HepG2 (cell line): Measurements from ENCODE around the gene FFAR2. TPM values are rescaled to one million over a fixed set of nuclear protein-coding genes. Genes with fewer than 3 reads are reported as not detected.

ENCODE experiments used
- DRAP1 ChIP-seq: IDR thresholded peaks from 2 replicates; pipeline ENCODE4 v1.6.1; 2016; ENCODE audit warnings: missing genetic modification reagents, missing compliant biosample characterization
- ESRRA ChIP-seq: sonication (generic); formaldehyde crosslinking; IDR thresholded peaks from 2 replicates; pipeline ENCODE4 v1.5.1; 2020; ENCODE audit warnings: mild to moderate bottlenecking, low read depth, missing genetic modification reagents
- HDAC2 ChIP-seq: sonication (generic); formaldehyde crosslinking; IDR thresholded peaks from 2 replicates; pipeline ENCODE4 v1.4.0; 2020; ENCODE audit warnings: missing genetic modification reagents
- HNRNPUL1 ChIP-seq: fragments of 200-400 bp; formaldehyde crosslinking; IDR thresholded peaks from 2 replicates; pipeline ENCODE4 v1.6.1; 2017; ENCODE audit warnings: low read depth, mild to moderate bottlenecking, low read length, moderate library complexity
- IRF2 ChIP-seq: IDR thresholded peaks from 2 replicates; pipeline ENCODE4 v1.6.1; 2018; ENCODE audit warnings: missing genetic modification reagents, missing compliant biosample characterization
- ISL2 ChIP-seq: sonication (generic); formaldehyde crosslinking; IDR thresholded peaks from 2 replicates; pipeline ENCODE4 v1.5.0; 2020; ENCODE audit warnings: missing genetic modification reagents
- KLF15 ChIP-seq: sonication (generic); formaldehyde crosslinking; IDR thresholded peaks from 2 replicates; pipeline ENCODE4 v1.8.1; 2023; ENCODE audit warnings: borderline replicate concordance, mild to moderate bottlenecking, inconsistent platforms, missing genetic modification reagents, mixed read lengths
- MIER3 ChIP-seq: IDR thresholded peaks from 2 replicates; pipeline ENCODE4 v1.6.1; 2016; ENCODE audit warnings: missing compliant biosample characterization, borderline replicate concordance
- RARA ChIP-seq: IDR thresholded peaks from 2 replicates; pipeline ENCODE4 v1.6.1; 2016; ENCODE audit warnings: missing genetic modification reagents, missing compliant biosample characterization
- RBFOX2 ChIP-seq: fragments of 200-400 bp; formaldehyde crosslinking; IDR thresholded peaks from 2 replicates; pipeline ENCODE4 v1.6.1; 2017; ENCODE audit warnings: low read depth, mild to moderate bottlenecking, low read length
- SKI ChIP-seq: fragments of 450-650 bp; IDR thresholded peaks from one replicate; pipeline ENCODE4 v1.6.1; 2018; ENCODE audit warnings: mild to moderate bottlenecking; ENCODE audit not compliant: partially characterized antibody
- SOX13 ChIP-seq, 3 experiments: fragments of 450-650 bp in 1 of 3; sonication (generic) in 1 of 3; formaldehyde crosslinking in 1 of 3; IDR thresholded peaks in 2 of 3; conservative IDR thresholded peaks in 1 of 3; 2 replicates each; pipeline versions ENCODE4 v1.5.0 to v1.6.1; 2016 to 2020; ENCODE audit warnings: antibody characterized with exemption in 1 of 3, mild to moderate bottlenecking in 1 of 3, missing compliant biosample characterization in 1 of 3, missing genetic modification reagents in 1 of 3, moderate library complexity in 1 of 3
- STAG1 ChIP-seq: sonication (generic); formaldehyde crosslinking; IDR thresholded peaks from 2 replicates; pipeline ENCODE4 v1.4.0; 2020; ENCODE audit warnings: missing genetic modification reagents
- YEATS2 ChIP-seq: sonication (generic); formaldehyde crosslinking; IDR thresholded peaks from 2 replicates; pipeline ENCODE4 v1.4.0; 2020; ENCODE audit warnings: missing genetic modification reagents, borderline replicate concordance
- ZBTB7B ChIP-seq: sonication (generic); formaldehyde crosslinking; IDR thresholded peaks from 2 replicates; pipeline ENCODE4 v1.4.0; 2020; ENCODE audit warnings: missing genetic modification reagents
- ZFP36L1 ChIP-seq: sonication (generic); formaldehyde crosslinking; IDR thresholded peaks from 2 replicates; pipeline ENCODE4 v1.8.0; 2022; ENCODE audit warnings: mild to moderate bottlenecking, missing genetic modification reagents, moderate library complexity
- ZFP90 ChIP-seq: sonication (generic); formaldehyde crosslinking; IDR thresholded peaks from 2 replicates; pipeline ENCODE4 v1.8.0; 2022; ENCODE audit warnings: missing genetic modification reagents, mild to moderate bottlenecking, inconsistent platforms, borderline replicate concordance
- ZNF577 ChIP-seq: sonication (generic); formaldehyde crosslinking; IDR thresholded peaks from 2 replicates; pipeline ENCODE4 v1.4.0; 2020; ENCODE audit warnings: mild to moderate bottlenecking, low read depth, missing genetic modification reagents, borderline replicate concordance
- ZNF660 ChIP-seq: sonication (generic); formaldehyde crosslinking; IDR thresholded peaks from 2 replicates; pipeline ENCODE4 v1.5.1; 2020; ENCODE audit warnings: mild to moderate bottlenecking, low read depth, missing genetic modification reagents, borderline replicate concordance
- polyA plus RNA-seq, 8 experiments: library from polyadenylated mRNA; depleted of rRNA in 3 of 8; stranded (reverse) in 7 of 8; unstranded in 1 of 8; fragments of >200 nt; fragmentation: Illumina TruSeq in 4 of 8; extraction: Trizol in 4 of 8; gene quantifications; 2 replicates each; pipeline versions ENCODE4 v1.2.1 to v1.2.3, GENCODE V29; 2011 to 2016; ENCODE audit warnings: low read depth in 4 of 8, missing spikeins in 1 of 8, mixed read lengths in 1 of 8; ENCODE audit not compliant: insufficient read depth in 1 of 8
- total RNA-seq, 5 experiments: library from RNA; depleted of rRNA; stranded (reverse); fragments of >200 nt; fragmentation: Illumina TruSeq; extraction: Trizol; gene quantifications; 2 replicates each; pipeline ENCODE4 v1.2.3, GENCODE V29; 2016; ENCODE audit warnings: low read depth in 1 of 5
- TF ChIP-seq, protein P1 (sequence below): IDR thresholded peaks from 2 replicates; pipeline ENCODE4 v1.6.1; 2016; ENCODE audit warnings: missing biosample characterization, missing genetic modification reagents, low read depth
- TF ChIP-seq, protein P2 (sequence below): fragments of 450-650 bp; IDR thresholded peaks from 2 replicates; pipeline ENCODE4 v1.6.1; 2017; ENCODE audit warnings: mild to moderate bottlenecking
- TF ChIP-seq, protein P3 (sequence below): IDR thresholded peaks from 2 replicates; pipeline ENCODE4 v1.6.1; 2018; ENCODE audit warnings: missing genetic modification reagents, mild to moderate bottlenecking, missing compliant biosample characterization

FFAR2 gene
- total and polyA plus RNA-seq, 2 of the 13 experiments (the other 11 are each of a cell fraction or from before 2014, with no cell fraction given), result 0.12 TPM; not detected in 1

DNA sequence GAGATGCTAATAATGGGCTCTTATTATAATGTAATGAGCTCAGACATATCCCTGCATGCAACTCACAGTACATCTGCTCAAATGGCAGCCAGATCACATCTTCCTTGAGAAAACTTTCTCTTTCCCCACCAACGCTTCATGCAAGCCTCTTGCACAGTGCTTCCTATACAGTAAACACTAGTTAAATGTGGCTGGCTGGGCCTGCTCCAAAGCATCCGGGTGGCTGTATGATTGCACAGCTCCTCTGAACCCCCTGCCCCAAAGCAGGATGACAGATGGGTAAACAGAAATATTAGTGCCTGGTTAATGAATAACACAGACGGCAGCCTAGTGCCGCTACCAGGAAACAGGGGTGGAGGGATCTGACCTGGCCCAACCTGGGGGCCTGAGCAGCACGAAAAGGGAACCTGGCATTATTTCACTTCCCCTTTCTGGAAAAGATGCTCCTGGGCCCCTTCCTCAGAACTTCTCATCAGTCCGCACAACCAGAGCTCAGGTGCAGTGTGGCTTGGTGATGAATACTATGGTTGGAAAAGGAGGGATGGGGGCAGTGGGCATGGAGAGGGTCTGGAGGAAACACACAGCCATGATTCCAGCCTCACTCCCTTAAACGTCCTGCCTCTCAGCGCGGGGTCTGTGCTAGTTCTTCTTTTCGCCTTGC lies 10.8 kb downstream of the FFAR2 start (continued):
- peak; percentile 49; the same call in 1 of the 2 replicates for TF ChIP-seq YEATS2 (CRISPR knock-in tag)
- no peak for TF ChIP-seq KLF15 (CRISPR knock-in tag)
- peak; percentile 76 for TF ChIP-seq SKI
- peak; percentile 84; the same call in 1 of the 2 replicates for TF ChIP-seq MIER3 (CRISPR knock-in tag)
- TF ChIP-seq ZNF660 (CRISPR knock-in tag), result no peak
- TF ChIP-seq RARA (CRISPR knock-in tag), result peak; percentile 81
- TF ChIP-seq RBFOX2, result no peak
- TF ChIP-seq, protein P1, sequence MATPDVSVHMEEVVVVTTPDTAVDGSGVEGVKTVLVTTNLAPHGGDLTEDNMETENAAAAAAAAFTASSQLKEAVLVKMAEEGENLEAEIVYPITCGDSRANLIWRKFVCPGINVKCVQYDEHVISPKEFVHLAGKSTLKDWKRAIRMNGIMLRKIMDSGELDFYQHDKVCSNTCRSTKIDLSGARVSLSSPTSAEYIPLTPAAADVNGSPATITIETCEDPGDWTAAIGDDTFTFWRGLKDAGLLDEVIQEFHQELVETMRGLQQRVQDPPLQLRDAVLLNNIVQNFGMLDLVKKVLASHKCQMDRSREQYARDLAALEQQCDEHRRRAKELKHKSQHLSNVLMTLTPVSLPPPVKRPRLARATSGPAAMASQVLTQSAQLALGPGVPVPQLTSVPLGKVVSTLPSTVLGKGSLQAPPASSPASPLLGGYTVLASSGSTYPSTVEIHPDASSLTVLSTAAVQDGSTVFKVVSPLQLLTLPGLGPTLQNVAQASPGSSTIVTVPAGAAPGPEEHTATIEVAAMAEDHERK (CRISPR knock-in tag), result no peak
- TF ChIP-seq HDAC2 (CRISPR knock-in tag), result peak; percentile 72
- TF ChIP-seq, protein P2, sequence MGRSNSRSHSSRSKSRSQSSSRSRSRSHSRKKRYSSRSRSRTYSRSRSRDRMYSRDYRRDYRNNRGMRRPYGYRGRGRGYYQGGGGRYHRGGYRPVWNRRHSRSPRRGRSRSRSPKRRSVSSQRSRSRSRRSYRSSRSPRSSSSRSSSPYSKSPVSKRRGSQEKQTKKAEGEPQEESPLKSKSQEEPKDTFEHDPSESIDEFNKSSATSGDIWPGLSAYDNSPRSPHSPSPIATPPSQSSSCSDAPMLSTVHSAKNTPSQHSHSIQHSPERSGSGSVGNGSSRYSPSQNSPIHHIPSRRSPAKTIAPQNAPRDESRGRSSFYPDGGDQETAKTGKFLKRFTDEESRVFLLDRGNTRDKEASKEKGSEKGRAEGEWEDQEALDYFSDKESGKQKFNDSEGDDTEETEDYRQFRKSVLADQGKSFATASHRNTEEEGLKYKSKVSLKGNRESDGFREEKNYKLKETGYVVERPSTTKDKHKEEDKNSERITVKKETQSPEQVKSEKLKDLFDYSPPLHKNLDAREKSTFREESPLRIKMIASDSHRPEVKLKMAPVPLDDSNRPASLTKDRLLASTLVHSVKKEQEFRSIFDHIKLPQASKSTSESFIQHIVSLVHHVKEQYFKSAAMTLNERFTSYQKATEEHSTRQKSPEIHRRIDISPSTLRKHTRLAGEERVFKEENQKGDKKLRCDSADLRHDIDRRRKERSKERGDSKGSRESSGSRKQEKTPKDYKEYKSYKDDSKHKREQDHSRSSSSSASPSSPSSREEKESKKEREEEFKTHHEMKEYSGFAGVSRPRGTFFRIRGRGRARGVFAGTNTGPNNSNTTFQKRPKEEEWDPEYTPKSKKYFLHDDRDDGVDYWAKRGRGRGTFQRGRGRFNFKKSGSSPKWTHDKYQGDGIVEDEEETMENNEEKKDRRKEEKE, result no peak
- no peak for TF ChIP-seq ZFP90 (CRISPR knock-in tag)
- peak; percentile 61; the same call in 1 of the 2 replicates for TF ChIP-seq DRAP1
- TF ChIP-seq SOX13 (IDR thresholded peaks at IDR 0.05), result no peak
- peak in 1 of 2 experiments; percentile 69; a peak in 2 of 4 replicates for TF ChIP-seq SOX13 (CRISPR knock-in tag; conservative IDR thresholded peaks at IDR 0.05 in 1 of 2, IDR thresholded peaks at IDR 0.05 in 1 of 2)
- TF ChIP-seq HNRNPUL1, result peak; percentile 68; the same call in 1 of the 2 replicates
- TF ChIP-seq ZNF577 (CRISPR knock-in tag), result no peak
- TF ChIP-seq ISL2 (CRISPR knock-in tag), result peak; percentile 70; the same call in 1 of the 2 replicates
- TF ChIP-seq IRF2 (CRISPR knock-in tag), result peak; percentile 69; the same call in 1 of the 2 replicates
- peak; percentile 7; the same call in 1 of the 2 replicates for TF ChIP-seq STAG1 (CRISPR knock-in tag)
- no peak for TF ChIP-seq ZFP36L1 (CRISPR knock-in tag)
- TF ChIP-seq, protein P3, sequence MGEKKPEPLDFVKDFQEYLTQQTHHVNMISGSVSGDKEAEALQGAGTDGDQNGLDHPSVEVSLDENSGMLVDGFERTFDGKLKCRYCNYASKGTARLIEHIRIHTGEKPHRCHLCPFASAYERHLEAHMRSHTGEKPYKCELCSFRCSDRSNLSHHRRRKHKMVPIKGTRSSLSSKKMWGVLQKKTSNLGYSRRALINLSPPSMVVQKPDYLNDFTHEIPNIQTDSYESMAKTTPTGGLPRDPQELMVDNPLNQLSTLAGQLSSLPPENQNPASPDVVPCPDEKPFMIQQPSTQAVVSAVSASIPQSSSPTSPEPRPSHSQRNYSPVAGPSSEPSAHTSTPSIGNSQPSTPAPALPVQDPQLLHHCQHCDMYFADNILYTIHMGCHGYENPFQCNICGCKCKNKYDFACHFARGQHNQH, result peak; percentile 76; the same call in 1 of the 2 replicates
- peak; percentile 71 for TF ChIP-seq ZBTB7B (CRISPR knock-in tag)
- TF ChIP-seq ESRRA (CRISPR knock-in tag), result no peak
